IPS DF 19.7 (cell line): ENCODE results near the gene PGM2.
"Not testable (repeated sequence)": the region's sequence is repeated elsewhere in the genome, so short reads cannot be mapped to it uniquely, and the experiment has no call there.

Experiments
- DNase-seq: peaks from one replicate; pipeline ENCODE4 v3.0.0-alpha.2; 2013; ENCODE audit warnings: low read depth, low spot score

Gene PGM2

GRCh38 chr4:37826295-37827029 lies at the start of gene PGM2:
Gene PGM2, plus strand, starts transcription at chr4:37826686. Its CDS starts 47 bp downstream, at chr4:37826733.
- DNase-seq = peak; percentile 48

- no peak for DNase-seq
Measured at GRCh38 chr4:37779896-37780295, 46.6 kb upstream of the PGM2 start.

- DNase-seq = no peak
Measured at GRCh38 chr4:37780444-37781130, 45.9 kb upstream of the PGM2 start.

- no peak for DNase-seq
Measured at GRCh38 chr4:37781131-37781455, 45.4 kb upstream of the PGM2 start.

GRCh38 chr4:37786267-37786666 lies 40.2 kb upstream of the PGM2 start:
- not testable (repeated sequence) for DNase-seq

GRCh38 chr4:37787883-37788460 lies 38.5 kb upstream of the PGM2 start:
- not testable (repeated sequence) for DNase-seq

DNA sequence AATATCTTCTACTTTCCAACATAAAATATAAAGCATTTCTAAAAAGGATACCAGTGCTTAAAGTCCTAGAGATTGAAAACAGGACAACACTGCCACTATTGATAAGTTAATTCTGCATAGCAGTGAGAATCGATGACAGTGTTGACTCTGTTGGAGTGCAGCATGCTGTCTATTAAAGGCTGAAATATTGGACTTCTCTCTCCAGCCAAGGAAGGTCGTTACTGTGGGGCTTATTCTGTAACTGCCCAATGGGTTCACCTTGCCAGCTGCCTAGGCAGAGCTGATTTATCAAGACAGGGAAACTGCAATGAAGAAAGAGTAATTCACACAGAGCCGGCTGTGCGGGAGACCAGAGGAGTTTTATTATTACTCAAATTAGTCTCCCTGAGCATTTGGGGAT lies 37.7 kb upstream of the PGM2 start:
- DNase-seq = no peak

DNA sequence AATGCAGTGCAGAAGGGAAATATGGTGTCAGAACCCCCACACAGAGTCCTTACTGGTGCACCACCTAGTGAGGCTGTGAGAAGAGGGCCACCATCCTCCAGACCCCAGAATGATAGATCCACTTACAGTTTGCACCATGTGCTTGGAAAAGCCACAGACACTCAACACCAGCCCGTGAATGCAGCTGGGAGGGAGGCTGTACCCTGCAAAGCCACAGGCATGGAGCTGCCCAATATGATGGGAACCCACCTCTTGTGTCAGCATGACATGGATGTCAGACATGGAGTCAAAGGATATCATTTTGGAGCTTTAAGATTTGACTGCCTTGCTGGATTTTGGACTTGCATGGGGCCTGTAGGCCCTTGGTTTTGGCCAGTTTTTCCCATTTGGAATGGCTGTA lies 34.2 kb upstream of the PGM2 start:
- DNase-seq = no peak

DNA sequence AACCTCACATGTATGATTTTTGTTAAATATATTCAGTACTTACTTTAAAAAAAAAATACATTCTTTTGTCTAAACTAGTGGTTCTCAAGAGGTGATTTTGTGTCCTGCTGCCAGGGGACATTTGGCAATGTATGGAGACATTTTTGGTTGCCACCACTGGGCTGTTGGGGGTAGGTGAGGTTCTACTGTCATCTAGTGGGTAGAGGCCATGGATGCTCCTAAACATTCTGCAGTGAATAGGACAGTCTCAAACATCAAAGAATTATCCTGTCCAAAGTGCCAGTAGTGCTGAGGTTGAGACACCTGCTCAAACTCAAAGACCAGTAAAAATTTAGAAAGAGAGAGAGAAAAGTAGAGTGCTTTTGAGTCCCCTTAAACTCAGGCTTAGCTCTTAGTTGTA lies 32.9 kb upstream of the PGM2 start:
- DNase-seq = no peak

- DNase-seq = no peak
Measured at GRCh38 chr4:37794056-37794455, 32.4 kb upstream of the PGM2 start.

- no peak for DNase-seq
Measured at GRCh38 chr4:37795581-37796195, 30.8 kb upstream of the PGM2 start.

GRCh38 chr4:37797374-37797773 lies 29.1 kb upstream of the PGM2 start:
- no peak for DNase-seq

DNA sequence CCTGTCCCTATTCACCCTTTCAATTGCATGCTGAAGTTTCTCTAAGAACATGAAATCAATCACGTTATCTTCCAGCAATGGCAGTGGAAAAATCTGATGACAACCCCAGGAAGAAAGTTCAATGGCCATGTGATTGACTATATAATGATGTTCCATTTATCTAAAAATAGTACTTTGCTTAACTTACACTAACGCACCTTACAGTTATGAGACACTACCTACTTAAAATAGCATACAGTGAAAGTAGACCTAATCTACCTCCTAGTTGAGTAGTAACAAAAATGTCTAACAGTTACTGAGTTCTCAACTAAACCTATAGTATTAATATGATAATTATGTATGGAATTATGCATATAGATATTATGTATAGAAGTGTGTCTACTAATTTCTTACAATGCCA lies 28.6 kb upstream of the PGM2 start:
- no peak for DNase-seq

DNA sequence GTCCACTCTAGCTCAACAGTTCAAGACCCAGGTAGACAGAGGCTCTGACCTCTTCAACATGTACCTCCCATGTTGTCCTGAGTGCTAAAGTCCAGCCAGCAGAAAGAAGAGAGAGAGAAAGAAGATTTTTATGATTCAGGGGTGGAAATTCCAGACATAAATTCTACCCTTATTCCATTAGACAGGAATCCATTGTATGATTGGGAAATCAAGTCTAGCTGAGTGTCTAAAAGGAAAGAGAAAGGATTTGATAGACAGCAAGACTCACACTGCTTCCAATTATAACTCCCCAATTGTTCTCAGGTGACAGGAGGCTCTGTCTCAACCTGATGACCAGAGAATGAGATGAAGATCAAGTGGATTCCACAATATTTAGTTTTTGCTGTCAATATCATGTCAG lies 27.9 kb upstream of the PGM2 start:
- no peak for DNase-seq

DNA sequence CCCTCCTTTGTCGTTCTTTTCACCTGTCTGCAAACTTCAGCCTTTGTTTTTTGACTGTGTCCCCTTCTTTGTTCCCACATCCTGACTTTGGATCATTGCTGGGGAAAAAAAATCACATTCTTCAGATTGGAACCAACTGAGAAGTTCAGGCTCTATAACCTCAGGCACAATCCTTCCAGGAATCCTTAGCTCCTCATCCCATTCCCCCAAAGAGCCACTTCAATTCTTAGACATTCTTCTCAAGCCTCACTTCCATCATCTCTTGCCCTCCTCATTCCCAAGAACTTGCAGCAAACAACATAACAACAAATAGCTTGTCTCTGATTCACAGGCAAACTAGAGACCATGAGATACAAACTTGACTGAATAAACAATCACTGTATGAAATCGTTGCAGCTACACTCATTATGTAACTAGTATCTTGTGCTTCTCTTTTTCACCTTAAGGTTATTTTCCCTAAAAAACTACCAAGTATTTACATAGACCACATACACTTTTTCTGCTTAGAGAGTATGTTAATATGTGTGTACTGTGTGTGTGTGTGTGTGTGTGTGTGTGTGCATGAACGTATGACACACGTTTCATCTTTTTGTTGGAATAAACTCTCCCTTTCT lies 26.4 kb upstream of the PGM2 start:
- no peak for DNase-seq

- DNase-seq = peak; percentile 48
Measured at GRCh38 chr4:37802068-37802666, 24.3 kb upstream of the PGM2 start.

DNA sequence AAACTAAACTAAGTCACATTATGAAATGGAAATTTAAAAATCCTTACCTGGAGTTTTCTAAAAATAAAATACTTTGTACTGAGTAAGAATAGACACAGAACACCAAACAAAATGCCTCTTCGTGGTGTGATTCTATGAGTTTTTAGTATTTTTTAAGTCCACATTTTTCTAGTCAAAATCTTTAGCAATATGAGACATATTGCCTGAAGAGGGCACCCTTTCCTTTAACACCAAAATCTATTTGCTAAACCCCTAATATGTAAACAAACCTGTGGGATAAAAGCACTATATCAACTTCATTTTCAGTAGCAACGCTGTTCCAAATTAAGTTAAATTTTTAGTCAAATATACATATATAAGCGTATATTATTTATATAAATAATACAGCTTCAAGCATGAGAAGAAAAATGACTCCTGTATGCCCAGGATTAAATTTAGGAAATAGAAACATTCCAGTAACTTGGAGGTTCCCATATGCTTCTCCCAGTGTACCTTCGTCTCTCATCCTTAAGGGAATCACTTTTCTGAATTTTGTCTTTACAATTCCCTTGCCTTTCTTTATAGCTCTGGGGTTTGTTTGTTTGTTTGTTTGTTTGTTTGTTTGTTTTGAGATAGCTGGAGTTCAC lies 23.0 kb upstream of the PGM2 start:
- no peak for DNase-seq

GRCh38 chr4:37805091-37805490 lies 21.4 kb upstream of the PGM2 start:
- no peak for DNase-seq

- no peak for DNase-seq
Measured at GRCh38 chr4:37812713-37813112, 13.8 kb upstream of the PGM2 start.

DNA sequence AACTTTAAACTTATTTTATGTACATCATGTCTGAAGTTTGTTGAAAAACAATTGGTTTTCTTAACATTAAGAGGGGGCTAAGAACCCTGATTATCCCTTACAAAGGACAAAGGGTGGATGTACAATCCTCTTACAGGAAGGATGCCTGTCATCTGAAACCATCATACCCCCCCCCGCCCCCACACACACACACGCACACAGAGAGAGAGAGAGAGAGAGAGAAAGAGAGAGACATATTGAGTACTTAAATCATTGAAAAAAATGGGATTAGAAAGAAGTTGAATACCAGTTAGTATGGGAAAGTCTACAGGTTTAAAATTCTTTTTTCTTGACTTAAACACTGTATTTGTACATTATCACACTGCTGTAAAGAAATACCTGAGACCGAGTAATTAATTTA lies 10.9 kb upstream of the PGM2 start:
- no peak for DNase-seq

- no peak for DNase-seq
Measured at GRCh38 chr4:37816006-37816405, 10.5 kb upstream of the PGM2 start.
